ENCODE data around the gene SPINT3.

DNA sequence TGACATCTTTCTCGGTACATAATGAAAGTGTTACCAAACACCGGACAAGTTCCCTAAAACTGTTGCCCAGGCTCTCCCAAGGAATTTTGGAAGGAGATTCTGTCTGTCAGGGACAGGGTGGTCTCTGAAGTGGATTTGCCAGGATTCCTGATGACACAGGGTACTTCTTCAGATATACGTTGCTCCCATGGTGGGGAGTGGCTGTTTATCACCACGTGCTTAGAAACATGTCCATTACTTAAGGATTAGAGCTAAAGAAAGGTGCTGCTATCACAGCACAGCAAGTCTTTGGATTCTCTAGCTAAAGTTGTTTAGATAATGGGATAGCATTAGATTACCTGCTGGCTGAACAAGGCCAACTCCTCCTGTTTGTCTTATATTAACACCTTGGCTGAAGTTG is 6.3 kb downstream of the SPINT3 start:
- TF ChIP-seq, protein P1, sequence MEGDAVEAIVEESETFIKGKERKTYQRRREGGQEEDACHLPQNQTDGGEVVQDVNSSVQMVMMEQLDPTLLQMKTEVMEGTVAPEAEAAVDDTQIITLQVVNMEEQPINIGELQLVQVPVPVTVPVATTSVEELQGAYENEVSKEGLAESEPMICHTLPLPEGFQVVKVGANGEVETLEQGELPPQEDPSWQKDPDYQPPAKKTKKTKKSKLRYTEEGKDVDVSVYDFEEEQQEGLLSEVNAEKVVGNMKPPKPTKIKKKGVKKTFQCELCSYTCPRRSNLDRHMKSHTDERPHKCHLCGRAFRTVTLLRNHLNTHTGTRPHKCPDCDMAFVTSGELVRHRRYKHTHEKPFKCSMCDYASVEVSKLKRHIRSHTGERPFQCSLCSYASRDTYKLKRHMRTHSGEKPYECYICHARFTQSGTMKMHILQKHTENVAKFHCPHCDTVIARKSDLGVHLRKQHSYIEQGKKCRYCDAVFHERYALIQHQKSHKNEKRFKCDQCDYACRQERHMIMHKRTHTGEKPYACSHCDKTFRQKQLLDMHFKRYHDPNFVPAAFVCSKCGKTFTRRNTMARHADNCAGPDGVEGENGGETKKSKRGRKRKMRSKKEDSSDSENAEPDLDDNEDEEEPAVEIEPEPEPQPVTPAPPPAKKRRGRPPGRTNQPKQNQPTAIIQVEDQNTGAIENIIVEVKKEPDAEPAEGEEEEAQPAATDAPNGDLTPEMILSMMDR (IDR thresholded peaks at IDR 0.05): no peak
- no peak for TF ChIP-seq ZFX (IDR thresholded peaks at IDR 0.05; ENCODE audit: borderline replicate concordance)
